Tibial nerve (tissue), 3 donors: ENCODE results near the gene KLHL22.
"Not testable (repeated sequence)": the region's sequence is repeated elsewhere in the genome, so short reads cannot be mapped to it uniquely, and the experiment has no call there.

Experiments used
- CTCF ChIP-seq, 5 experiments: fragments of 200-600 bp in 3 of 5; fragments of 450-650 bp in 2 of 5; sonication (generic) in 3 of 5; IDR thresholded peaks; one replicate each; pipeline ENCODE4 v1.5.1; 2016 to 2019; ENCODE audit warnings: antibody characterized with exemption in 5 of 5, mild to moderate bottlenecking in 3 of 5, moderate library complexity in 2 of 5
- POLR2A ChIP-seq, 2 donors: fragments of 450-650 bp; IDR thresholded peaks; one replicate each; pipeline ENCODE4 v1.6.1; 2017; ENCODE audit warnings: antibody characterized with exemption in 2 of 2, mild to moderate bottlenecking in 2 of 2, moderate library complexity in 2 of 2

- TF ChIP-seq CTCF, POLR2A (IDR thresholded peaks at IDR 0.05): not testable (repeated sequence)
Measured at GRCh38 chr22:20475569-20475968, 20.0 kb downstream of the KLHL22 start.
